Measurements from ENCODE around the gene APBA2.
A peak's percentile ranks its signal among the peaks of the same experiment; 100 is the strongest.

Gene APBA2

DNA sequence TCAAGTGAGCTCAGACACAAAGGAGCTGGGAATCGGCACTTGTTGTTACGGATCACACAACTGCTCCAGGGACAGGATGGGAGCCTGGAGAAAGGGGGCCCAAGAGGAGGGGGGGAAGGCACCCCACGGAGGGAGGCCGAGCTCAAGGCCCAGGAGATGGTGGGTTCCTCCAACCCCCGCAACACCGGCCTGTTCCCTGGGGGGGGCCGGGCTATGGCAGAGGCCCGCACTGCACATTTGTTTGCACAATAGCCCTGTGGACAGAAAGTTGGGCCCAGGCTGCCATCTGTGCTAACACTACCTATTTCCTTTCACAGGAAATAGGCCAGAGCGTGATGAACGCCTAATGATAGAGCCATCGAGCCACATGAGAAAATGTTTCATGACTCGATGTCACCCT, 236.7 kb downstream of the APBA2 start:
- DNase-seq (ENCODE audit: low read depth) = no peak

DNA sequence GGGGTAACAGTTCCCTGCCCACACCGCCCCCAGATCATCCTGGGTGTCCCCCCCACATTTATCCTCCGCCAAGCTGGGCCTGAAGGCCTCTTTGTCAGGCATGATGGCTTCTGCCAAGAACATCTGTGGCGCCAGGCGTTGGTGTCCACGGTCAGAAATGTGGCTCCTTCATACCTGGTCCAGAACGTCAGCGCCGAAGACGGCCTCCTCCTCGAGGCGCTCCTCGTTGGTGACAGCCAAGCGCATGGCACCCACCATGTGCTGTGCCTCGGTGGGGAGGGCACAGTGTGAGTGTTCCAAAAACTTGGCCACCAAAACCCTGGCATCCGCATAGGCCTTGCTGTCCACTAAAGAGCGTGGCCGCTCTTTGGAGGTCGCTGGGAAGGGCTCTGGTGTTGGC, 237.4 kb downstream of the APBA2 start:
- no peak for DNase-seq (ENCODE audit: low read depth)

DNA sequence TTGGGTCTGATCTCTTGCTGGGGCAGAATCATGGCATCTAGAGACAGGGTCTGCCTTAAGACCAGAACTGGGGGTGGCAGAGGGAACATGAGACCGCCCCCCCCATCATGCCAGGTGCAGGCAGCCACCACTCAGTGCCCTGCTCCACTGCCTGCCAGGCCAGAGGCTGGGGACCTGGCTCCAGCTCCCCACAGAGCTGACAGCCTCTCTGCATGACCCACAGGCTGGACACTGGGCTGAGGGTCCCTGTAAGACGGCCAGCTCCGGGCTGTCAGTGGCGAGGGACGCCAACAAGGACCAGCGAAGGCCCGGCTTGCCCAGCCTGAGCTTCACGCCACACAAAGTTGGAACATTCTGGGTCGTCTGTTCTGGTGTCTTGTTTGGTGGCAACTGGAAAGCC, 238.2 kb downstream of the APBA2 start:
- no peak for DNase-seq (ENCODE audit: low read depth)

DNA sequence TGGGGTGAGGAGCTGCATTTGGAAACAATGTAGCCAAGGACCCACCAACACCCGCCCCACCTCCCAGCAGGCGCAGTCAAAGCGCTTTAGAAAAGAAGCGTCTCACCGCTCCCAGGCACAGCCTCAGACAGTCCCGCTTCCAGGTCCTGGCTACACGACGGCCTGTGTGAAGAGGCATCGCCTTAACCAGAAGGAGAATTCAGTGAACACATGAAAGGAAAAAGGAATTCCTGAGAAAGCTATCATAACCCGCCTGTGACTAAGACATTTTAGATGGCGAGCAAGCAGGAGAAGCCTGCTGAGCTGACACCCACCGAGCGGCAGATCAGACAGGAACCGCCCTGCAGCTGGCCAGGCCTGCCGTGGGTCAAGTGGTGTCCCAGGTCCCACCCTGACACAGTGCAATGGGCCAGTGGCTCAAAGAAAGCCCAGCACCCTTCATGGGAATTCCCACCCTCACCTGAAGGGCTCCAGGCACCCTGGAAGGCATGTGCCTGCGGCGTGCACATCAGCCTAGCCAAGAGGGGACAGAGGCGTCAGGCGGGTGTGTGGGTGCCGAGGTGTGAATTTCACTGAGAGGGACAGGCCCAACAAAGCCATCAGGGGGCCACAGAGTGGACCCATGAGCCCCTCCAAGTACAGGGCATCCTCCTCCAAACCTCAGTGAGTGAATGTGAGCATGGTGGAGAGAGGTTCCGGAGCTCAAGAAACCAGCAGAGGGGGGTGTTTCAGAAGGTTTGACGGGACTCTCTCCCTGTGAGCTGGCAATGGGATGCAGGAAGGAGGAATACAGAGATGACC, 239.0 kb downstream of the APBA2 start:
- DNase-seq (ENCODE audit: low read depth) = peak; percentile 35

DNA sequence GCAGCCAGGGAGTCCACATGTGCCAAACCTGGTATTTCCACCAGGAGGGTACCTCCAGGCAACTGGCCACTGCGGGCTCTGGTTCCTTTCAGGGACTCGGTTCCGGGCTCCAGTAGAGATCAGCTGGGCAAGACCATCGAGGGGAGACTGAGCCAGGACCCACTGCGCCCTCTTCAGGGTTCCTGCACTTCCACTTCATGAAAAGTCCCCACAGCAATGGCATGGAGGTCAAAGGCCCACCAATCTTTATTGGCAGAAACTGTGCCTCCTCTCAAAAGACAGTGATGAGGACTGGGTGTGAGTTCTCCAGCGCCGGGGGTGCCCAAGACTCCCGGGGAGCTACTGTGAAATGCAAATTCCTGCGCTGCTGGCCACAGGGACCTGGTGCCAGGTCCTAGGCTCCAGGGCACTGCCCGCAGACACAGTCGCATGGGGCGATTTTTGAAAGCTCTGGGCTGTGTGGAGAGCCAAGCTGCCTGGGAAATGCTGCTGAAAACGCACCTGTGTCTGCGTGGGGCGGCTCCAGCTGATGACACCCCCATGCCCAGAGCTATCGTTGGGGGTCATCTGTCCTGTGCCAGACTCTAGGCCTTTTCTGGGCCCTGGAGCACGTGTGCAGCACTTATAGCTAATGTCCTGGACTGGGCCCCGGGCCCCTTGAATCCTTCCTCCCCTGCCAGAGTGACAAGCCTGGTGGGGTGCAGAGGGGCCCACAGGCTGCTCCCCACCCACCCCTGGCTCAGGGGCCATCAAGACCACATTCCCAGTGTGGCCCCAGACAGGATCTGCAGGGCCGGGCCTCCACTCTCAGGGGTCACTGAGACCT, 239.8 kb downstream of the APBA2 start:
- no peak for DNase-seq (ENCODE audit: low read depth)

DNA sequence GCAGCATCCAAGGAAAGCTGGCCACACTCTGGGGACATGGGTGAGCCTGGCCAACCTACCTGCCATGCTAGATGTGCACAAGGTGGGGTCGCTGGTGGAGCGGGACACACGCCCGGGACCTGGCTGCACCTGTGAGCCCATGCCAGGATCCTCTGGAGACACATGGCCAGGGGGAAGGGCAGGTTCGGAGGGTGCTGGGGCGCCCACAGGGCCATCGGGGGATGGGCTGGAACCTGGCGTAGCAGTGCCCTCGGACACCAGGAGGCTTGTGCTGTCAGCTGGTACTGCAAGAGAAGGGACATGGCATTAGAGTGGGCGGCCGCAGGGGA, 240.4 kb downstream of the APBA2 start:
- DNase-seq (ENCODE audit: low read depth) = no peak

DNA sequence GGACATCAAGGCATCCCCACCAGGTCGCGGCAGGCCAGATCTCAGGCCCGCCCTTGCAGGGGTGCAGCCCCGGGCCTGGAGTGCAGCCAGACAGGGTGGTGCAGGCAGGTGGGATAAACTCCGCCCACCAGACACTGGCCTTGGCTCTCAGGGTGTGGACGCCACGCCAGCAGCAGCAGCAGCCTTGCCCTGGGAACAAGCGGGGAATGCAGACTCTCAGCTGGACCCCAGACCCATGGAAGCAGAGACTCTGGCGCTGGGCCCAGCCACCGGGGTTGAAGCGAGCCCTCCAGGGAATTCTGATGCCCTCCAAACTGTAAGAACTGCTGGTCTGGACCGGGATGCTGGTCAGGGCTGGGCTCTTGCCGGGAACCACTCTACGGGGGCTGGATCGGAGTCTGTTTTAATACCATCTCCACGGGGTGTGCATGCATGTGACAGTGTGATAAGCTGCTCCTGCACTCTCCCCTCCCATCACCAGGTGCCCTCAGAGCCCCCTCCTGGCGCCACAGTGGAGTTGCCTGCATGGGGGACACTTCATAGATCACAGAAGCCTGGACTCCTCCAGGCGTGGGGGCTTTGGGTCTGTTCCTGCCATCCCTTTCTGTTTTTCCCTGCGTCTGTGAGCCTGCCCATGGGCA, 241.2 kb downstream of the APBA2 start:
- peak; percentile 19 for DNase-seq (ENCODE audit: low read depth)

DNA sequence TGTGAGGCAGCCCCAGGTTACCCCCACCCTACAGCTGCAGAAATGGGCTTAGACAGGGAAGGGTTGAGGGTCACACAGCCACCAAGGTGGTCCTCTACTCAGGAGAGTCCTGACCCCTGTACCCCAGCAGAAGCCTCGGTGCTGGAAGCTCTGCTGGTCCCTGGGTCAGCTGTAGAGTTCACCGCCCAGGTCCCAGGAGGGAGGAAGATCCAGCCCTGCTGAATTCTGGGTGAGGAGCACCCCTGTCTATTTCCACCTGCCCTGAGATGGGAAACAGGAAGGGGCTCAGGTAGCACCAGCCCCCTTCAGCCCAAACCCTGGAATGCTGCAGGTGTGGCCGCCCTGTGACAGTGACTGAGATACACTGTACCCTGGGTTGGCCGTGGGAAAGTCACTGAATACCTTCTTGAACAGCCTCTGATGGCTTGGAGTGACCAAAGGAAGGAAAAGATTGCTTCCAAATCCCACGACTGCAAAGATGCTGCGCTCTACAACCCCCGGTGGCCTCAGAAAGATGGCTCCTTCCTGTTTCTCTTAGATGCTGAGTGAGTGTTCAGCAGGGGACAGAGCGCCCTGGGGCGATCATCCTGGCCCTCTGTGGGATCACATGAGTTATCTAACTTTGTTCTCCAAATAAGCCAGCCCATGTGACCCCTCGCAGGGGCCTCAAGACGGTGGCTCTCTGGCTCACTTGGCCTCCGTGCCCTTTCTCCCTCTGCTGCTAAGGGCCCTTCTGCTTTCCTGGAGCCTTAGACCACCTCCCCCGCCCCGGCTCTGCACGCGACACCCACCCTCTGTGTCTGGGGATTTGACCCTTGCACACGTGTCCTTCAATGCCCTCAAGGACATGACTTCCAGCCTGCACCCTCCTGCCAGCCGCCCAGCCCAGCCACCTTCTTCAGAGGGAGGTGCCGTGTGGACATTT, 242.0 kb downstream of the APBA2 start:
- DNase-seq (ENCODE audit: low read depth) = no peak

DNA sequence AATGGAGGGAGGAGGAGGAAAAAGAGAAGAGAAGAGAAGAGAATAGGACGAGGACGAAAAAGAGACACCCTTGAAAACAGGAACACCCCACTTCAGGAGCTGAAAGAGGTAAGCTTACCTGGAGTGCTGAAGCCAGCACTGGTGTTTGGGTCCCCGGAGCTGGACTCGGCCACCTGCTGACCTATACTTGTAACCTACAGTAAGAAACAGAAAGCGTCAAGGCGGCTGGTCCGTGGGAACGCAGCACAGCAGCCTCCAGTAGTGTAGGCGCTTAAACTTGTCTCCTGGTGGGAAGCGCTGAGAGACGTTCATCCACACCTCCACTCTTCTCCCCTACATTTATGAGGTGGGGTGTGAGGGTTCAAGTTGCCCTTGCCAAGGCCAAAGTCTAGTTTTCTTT, 242.9 kb downstream of the APBA2 start:
- DNase-seq (ENCODE audit: low read depth) = no peak

DNA sequence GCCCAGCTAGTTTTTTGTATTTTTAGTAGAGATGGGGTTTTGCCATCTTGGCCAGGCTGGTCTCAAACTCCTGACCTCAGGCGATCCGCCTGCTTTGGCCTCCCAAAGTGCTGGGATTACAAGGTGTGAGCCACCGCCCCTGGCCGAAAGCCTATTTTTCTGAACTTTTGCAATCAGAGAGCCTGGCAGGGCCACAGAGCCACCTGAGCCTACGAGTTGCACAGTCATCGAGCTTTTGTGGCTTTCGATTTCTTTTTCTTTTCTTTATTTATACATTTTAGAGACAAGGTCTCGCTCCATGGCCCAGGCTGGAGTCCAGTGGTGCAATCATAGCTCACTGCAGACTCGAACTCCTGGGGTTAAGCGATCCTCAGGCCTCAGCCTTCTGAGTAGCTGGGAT, 243.4 kb downstream of the APBA2 start:
- no peak for DNase-seq (ENCODE audit: low read depth)

DNA sequence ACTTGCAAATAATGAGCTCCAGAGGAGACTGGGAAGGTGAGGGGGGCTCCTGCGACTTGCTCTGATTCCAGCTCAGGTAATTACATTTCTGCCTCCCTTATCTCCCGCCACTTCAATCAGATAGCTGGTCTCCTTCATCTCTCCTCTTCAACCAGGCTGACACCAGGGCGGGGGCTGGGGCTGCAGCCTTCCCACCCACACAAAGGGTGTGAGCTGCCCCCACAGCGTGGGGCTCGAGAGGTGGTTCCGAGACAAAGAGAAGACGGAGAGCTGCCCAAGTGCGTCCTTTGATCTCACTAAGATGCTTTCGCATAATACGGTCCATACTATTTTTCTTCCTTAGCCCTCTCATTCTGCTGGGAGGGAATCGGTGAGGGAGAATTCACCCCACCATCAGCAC, 244.2 kb downstream of the APBA2 start:
- no peak for DNase-seq (ENCODE audit: low read depth)

DNA sequence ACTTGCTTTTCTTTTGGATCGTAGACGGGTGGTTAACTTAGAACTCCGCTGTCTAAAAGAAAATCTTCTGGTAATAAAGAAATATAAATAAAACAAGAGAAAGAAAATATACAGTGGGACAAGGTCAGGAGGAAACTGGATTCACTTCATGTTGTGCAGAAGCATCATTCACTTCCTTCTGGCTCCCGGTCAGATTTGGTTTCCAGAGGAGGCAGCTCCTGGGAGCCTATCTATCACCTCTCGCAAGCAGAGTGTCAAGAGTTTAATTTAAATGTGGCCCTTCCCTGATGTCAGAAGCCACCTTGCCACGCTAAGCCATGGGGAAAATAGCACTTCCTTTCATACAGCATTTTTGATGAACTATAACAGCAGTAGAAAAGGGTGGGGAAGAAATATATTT, 244.7 kb downstream of the APBA2 start:
- no peak for DNase-seq (ENCODE audit: low read depth)

DNA sequence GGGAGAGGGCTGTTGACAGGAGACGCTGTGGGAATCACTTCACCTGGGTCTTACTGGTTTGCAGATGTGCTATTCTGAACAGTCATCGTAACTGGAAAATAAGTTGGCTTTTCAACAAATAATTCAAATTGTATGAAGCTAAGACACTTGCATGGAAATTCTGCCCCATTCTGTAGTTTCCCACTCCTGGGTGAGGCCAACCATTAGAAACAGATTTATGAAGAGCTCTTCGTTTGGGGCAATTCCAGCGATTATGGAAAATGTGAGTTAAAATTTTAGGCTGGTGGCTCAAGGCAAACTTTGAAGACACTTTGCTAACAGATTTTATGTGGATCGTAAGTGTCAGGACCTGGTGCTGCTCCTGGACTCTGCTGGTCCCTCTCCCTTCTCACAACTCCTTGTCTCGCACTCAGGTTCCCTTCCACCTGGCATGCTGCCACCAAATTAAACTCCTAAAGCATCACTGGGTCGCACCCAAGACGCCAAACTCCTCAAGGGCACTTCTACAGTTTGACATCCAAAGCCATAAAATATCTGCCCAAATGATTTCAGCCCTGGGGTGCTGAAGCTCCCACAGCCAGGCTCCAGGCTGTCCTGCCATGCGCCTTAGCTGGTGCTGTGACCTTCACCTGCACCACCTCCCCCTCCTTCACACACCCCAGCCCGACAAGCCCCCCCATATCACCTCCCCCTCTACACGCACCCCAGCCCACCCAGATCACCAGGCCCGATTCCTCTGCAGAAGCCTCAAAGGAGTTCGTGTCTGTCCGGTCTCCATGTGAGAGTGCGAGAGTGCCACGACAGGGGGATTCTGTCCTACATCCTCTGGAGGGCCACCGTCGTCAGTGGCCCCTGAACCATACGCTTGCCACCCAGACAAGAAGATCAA, 245.4 kb downstream of the APBA2 start:
- DNase-seq (ENCODE audit: low read depth) = no peak

DNA sequence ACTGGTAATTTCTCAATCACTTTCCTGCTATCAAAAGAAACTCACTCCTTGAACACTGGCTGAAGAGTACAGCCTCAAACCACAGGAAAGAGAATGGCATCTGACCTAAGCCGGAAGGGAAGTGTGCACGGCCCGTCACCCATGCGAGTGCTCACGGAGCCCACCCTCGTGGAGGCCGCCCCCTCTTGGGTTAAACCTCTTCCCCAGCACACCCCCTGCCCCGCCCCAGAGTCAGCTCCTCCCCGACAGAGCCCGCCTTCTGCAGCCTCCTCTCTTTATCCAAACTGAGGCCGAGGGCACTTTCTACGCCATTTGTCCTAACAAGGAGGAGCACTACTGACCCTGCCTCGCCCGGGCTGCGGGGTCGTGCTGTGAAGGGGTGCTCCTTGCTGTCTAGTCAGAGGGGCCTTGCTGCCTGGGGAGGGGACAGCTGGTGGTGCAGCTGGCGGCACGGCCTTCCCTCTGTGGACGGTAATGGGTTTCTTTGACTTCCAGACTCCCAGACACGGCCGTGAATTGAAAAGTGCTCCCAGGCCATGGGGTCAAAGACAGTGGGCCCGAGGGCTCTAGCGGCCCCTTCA, 246.2 kb downstream of the APBA2 start:
- no peak for DNase-seq (ENCODE audit: low read depth)

DNA sequence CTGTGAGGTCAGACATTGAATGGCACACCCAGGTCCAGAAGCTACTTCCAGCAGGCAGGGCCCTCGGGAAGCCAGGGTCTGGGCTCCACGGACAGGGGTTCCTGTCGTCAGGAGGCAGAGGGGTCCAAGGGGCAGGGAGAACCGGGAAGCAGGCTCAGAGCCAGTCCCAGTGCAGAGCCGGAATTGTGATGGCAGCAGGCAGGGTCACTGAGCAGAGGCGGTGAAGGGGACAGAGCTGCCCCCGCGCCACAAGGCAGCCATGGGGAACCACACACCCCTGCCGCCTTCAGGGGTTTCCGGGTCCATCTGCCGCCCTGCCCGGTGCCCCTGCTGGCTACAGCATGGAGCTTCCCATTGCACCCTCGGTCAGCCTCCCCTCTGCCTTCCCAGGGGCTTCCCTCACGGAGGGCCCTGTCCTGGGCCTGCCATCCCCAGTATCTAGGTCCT, 247.0 kb downstream of the APBA2 start:
- no peak for DNase-seq (ENCODE audit: low read depth)

DNA sequence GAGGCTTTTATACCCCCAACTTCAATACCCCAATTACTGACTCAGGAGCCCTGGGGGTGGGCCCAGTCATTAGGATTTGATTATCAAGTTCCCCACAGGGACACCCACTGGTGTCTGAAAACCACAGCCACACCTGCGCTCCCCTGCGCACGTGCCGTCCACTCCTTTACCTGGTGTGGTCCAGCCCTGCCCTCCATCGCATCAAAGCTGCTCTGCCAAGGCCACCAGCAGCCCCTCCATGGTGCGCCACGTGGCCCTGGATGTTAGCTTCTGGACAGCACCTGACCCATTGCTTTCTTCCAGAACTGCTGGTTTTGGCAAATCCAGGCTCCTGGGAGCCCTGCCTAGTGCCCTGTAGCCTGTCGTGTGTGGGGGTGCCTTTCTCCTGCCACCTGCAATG, 247.5 kb downstream of the APBA2 start:
- no peak for DNase-seq (ENCODE audit: low read depth)

DNA sequence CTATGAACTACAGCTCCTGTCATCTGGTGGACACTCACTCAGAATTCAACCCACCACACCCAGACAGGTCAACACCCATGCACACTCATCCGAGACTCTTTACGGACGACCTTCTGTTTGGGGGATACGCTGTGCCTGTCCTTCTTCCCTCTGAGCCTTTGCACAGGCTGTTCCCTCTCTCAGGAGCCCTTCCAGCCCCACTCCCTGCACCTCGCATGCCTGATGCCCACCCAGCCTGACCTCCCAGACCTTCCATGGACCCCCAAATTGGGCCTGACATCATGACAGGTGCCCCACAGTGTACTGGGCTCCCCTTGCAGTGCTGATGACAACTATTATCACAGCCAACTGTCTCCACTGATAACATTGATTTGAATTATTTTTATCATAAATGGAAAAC, 248.0 kb downstream of the APBA2 start:
- DNase-seq (ENCODE audit: low read depth) = no peak

DNA sequence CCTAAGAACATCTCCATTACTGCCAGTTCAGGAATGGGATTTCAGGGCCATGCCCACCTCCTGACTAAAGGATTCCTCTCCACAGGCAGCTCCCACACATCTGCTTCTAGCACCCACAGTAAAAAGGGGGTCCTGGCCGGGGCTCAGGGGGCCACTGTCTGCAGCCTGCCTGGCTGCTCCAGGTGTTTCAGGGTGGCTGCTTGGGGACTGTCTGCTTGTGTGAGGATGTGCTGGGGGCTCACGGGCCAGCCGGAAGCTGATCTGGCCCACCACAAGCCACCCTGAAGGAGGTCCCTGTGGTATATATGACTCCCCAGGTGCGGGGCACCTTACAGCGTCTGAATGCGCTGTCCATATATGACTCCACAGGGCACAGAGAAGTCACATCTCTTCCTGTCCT, 248.5 kb downstream of the APBA2 start:
- no peak for DNase-seq (ENCODE audit: low read depth)

DNA sequence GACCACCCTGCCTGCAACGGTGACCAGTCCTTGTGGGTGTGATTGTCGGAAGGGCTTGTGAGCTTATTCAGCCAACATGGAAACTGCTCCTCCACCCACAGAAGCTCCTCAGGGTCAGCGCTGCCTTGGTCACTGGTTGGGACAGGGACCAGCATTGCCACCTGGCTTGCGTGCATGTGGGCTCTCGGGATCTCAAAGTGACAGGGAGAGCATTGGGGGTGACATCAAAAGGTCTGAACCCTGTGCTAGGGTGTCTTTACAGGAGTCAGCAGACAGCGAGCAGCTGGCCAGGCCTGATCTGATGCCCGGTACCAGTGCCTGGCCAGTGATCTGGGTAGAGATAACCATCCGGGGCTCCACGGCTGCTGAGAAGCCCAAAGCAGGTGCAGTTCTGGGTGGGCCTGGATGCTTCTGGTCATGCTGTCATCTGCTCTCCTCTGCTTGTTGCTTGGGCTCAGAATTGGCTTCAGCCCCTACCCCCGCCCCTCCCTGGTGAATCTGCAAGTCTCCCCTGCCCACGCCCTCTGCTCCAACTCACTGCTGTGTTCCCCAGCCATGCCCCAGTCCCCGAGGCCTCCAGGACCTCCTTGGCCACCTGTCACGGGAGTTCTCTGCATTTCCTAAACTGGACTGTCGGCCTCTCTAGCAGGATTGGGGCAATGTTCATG, 249.0 kb downstream of the APBA2 start:
- no peak for DNase-seq (ENCODE audit: low read depth)

DNA sequence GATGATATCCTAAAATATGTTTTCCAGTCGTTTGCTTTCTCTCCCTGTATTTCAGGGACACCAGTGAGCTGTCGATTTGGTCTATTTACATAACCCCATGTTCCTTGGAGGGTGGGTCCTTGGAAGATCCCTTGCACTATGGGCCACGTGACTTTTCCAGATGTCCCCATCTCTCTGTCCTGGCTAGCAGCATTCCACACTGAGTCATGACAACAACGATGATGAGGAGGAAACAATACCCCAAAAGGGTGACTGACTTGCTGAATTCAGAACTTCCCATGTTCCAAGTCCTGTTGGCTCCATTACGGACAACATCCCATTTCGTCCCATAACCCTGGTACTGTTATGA, 249.5 kb downstream of the APBA2 start:
- DNase-seq (ENCODE audit: low read depth) = peak; percentile 10

All from ELR (cell line).